BJ (cell line): Measurements from ENCODE around the gene ZNF883. TPM values are rescaled to one million over a fixed set of nuclear protein-coding genes. Genes with fewer than 3 reads are reported as not detected.

Experiments
- CTCF ChIA-PET: fragments of 350-600 bp; formaldehyde crosslinking; extraction: SDS; loops from one replicate; lab custom pipeline; 2021; ENCODE audit warnings: antibody characterized with exemption, inconsistent platforms; lab: Yijun Ruan, JAX
- POLR2A ChIA-PET: fragments of 300-600 bp; sonication (Branson Sonifier 250); formaldehyde crosslinking; extraction: SDS; loops from one replicate; lab custom pipeline; 2021; ENCODE audit warnings: antibody characterized with exemption; lab: Charles Lee
- DNase-seq: peaks from one replicate; pipeline ENCODE4 v3.0.0-alpha.2; 2011; ENCODE audit warnings: low read depth
- H3K27me3 ChIP-seq: 2 replicates; pipeline ENCODE4 v1.6.0; 2011; ENCODE audit warnings: low read length; ENCODE audit not compliant: control insufficient read depth, insufficient read depth
- H3K36me3 ChIP-seq: 2 replicates; pipeline ENCODE4 v1.5.1; 2011; ENCODE audit warnings: low read length; ENCODE audit not compliant: control insufficient read depth, insufficient read depth
- H3K4me3 ChIP-seq: 2 replicates; pipeline ENCODE4 v1.5.1; 2011; ENCODE audit warnings: low read depth, mild to moderate bottlenecking, control low read depth, low read length
- polyA plus RNA-seq: library from polyadenylated mRNA; depleted of rRNA; stranded (reverse); fragments of >200 nt; gene quantifications from 2 replicates; pipeline ENCODE4 v1.2.3, GENCODE V29; 2011
- TF ChIP-seq, protein P1 (sequence below): IDR thresholded peaks from 2 replicates; pipeline ENCODE4 v1.5.1; 2011; ENCODE audit warnings: low read depth, mild to moderate bottlenecking, control low read depth, inconsistent platforms, low read length, moderate library complexity; ENCODE audit not compliant: insufficient read depth

Gene ZNF883
- polyA plus RNA-seq, 1 experiment: 0.53 TPM

- TF ChIP-seq, protein P1, sequence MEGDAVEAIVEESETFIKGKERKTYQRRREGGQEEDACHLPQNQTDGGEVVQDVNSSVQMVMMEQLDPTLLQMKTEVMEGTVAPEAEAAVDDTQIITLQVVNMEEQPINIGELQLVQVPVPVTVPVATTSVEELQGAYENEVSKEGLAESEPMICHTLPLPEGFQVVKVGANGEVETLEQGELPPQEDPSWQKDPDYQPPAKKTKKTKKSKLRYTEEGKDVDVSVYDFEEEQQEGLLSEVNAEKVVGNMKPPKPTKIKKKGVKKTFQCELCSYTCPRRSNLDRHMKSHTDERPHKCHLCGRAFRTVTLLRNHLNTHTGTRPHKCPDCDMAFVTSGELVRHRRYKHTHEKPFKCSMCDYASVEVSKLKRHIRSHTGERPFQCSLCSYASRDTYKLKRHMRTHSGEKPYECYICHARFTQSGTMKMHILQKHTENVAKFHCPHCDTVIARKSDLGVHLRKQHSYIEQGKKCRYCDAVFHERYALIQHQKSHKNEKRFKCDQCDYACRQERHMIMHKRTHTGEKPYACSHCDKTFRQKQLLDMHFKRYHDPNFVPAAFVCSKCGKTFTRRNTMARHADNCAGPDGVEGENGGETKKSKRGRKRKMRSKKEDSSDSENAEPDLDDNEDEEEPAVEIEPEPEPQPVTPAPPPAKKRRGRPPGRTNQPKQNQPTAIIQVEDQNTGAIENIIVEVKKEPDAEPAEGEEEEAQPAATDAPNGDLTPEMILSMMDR: no peak
- ChIA-PET POLR2A (no interaction called here), CTCF (interaction anchor here (1.1 to 1.5 kb wide), 2 partner anchors 13 to 20 kb away, joined by 3 read pairs; no protein-coding TSS in a partner anchor)
- no peak overlapping the region for H3K4me3 ChIP-seq
- peaks cover 4% of the 10 kb centered on the region; the same call in 1 of the 2 replicates for H3K27me3 ChIP-seq
- no peak for DNase-seq
- H3K36me3 ChIP-seq: no peaks in the 10 kb centered on the region
Measured at GRCh38 chr9:112917987-112918362, 94.0 kb downstream of the ZNF883 start.

GRCh38 chr9:112917047-112917986 lies 94.7 kb downstream of the ZNF883 start:
- ChIA-PET CTCF (interaction anchor here (1.1 to 1.5 kb wide), 2 partner anchors 12 to 20 kb away, joined by 3 read pairs; no protein-coding TSS in a partner anchor), POLR2A (no interaction called here)
- TF ChIP-seq, protein P1: no peak
- DNase-seq: no peak
- Histone ChIP-seq H3K27me3 (peaks cover 4% of the 10 kb centered on the region; the same call in 1 of the 2 replicates), H3K36me3 (no peaks in the 10 kb centered on the region), H3K4me3 (no peak overlapping the region)

GRCh38 chr9:112914524-112914923 lies 97.5 kb downstream of the ZNF883 start:
- ChIA-PET CTCF (interaction anchor here (3.5 kb wide), 1 partner anchor 11 kb away, joined by 13 read pairs; no protein-coding TSS in a partner anchor), POLR2A (no interaction called here)
- DNase-seq: no peak
- Histone ChIP-seq H3K36me3 (no peaks in the 10 kb centered on the region), H3K27me3 (peaks cover 6% of the 10 kb centered on the region), H3K4me3 (no peak overlapping the region)
- TF ChIP-seq, protein P1: no peak

- CTCF ChIA-PET: interaction anchor here (3.5 kb wide), 1 partner anchor 10 kb away, joined by 13 read pairs; no protein-coding TSS in a partner anchor
- H3K27me3 ChIP-seq: peaks cover 6% of the 10 kb centered on the region
- no peak overlapping the region for H3K4me3 ChIP-seq
- H3K36me3 ChIP-seq: no peaks in the 10 kb centered on the region
- TF ChIP-seq, protein P1: no peak
- no peak for DNase-seq
- POLR2A ChIA-PET: no interaction called here
Measured at GRCh38 chr9:112913326-112913725, 98.7 kb downstream of the ZNF883 start.

GRCh38 chr9:112912636-112913035 lies 99.4 kb downstream of the ZNF883 start:
- TF ChIP-seq, protein P1: no peak
- ChIA-PET POLR2A (no interaction called here), CTCF (interaction anchor here (3.5 kb wide), 1 partner anchor 9 kb away, joined by 13 read pairs; no protein-coding TSS in a partner anchor)
- no peak for DNase-seq
- Histone ChIP-seq H3K27me3 (peaks cover 6% of the 10 kb centered on the region), H3K36me3 (no peaks in the 10 kb centered on the region), H3K4me3 (no peak overlapping the region)
